ENCODE results near the gene ADAMTS9.
A peak's percentile ranks its signal among the peaks of the same experiment; 100 is the strongest.

Gene ADAMTS9

GRCh38 chr3:64651741-64652241 lies 36.0 kb downstream of the ADAMTS9 start:
- DNase-seq (ENCODE audit: low spot score) = no peak

- DNase-seq (ENCODE audit: low spot score) = no peak
Measured at GRCh38 chr3:64651303-64651702, 36.5 kb downstream of the ADAMTS9 start.

- no peak for DNase-seq (ENCODE audit: low spot score)
Measured at GRCh38 chr3:64650715-64651114, 37.1 kb downstream of the ADAMTS9 start.

DNA sequence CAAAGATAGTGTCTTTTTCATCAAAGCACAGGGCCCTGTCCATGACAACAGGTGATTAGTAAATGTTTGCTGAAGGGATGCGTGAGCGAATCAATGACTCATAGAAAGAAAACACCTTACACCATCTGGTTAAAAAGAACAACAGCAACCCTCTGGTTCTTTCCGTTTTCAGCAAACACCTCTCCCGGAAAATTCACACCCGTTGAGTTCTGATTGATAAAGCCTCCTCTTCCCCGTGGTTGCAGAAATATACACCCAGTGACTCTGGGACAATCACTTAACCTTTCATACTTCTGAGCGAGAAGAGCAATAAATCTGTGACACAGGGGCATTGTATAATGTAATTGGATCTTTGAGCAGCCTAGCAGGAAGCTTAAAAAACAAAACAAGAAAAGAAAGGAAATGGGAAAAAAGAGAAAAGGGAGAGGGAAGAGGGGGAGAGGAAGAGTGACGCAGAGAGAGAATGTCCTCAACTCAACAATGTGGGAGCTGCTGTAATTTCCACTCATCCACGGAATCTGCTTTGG lies 37.6 kb downstream of the ADAMTS9 start:
- DNase-seq (ENCODE audit: low spot score) = peak; percentile 19

GRCh38 chr3:64648927-64649906 lies 38.6 kb downstream of the ADAMTS9 start:
- DNase-seq (ENCODE audit: low spot score) = no peak

DNA sequence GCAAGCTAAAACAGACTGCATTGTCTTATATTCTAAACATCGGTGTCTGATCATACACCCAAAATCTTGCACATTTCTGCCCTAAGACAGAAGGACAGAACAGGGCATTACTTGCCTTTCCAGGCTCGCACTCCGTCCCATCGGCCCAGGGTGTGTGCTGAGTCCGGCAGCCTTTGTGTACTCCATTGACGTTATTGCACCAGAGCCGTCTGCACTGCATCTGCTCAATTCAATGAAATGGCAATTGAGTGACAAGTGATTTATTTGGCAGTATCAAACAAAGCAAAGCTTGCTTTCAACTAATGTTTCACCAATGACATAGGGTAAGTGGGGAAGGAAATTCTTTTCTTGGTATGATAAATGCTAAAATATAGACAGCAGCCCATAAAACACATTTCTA lies 40.0 kb downstream of the ADAMTS9 start:
- DNase-seq (ENCODE audit: low spot score) = no peak

GRCh38 chr3:64645243-64645642 lies 42.6 kb downstream of the ADAMTS9 start:
- no peak for DNase-seq (ENCODE audit: low spot score)

- DNase-seq (ENCODE audit: low spot score) = no peak
Measured at GRCh38 chr3:64644483-64644882, 43.3 kb downstream of the ADAMTS9 start.

- DNase-seq (ENCODE audit: low spot score) = no peak
Measured at GRCh38 chr3:64642327-64643151, 45.3 kb downstream of the ADAMTS9 start.

DNA sequence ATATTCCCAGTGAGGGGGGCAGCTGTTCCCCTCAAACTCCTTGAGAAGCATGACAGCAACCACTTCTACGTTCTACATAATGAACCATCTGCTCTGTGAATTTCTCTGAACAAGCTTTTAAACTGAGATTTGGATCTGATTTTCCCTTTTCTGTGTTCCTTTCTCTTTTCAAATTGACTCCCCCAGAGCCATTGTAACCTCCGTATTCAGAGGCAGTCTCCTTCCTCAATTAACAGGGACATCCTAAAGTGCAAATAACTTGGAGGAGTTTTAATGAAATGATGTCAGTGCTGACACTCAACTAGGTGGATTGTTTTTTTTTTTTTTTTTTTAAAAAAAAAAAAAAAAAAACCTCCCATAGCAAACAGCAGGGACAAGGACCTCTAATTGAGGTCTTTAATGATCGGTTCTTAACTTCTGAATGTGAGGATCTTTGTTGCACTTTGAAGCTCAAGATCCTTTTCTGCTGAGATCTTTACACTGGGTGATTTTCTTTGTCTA lies 48.8 kb downstream of the ADAMTS9 start:
- DNase-seq (ENCODE audit: low spot score) = no peak

- no peak for DNase-seq (ENCODE audit: low spot score)
Measured at GRCh38 chr3:64638511-64638910, 49.3 kb downstream of the ADAMTS9 start.

DNA sequence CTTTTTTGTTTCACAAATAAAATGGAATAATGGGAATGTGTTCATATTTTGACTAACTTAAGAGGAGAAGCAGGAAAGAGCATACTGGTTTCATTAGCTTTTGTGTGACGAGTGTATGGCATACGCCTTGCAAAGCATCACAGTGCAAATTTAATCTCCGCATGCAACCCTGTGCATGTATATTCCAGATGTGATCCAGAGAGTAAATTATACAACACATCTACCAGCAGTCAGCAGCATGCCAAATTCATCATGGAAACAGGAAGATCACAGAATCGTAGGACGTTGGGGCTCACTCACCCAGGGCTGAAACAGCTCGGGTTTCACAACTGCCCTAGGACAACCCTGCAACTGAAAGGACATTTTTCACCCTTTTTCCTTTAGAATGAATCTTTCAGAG lies 53.4 kb downstream of the ADAMTS9 start:
- no peak for DNase-seq (ENCODE audit: low spot score)

- DNase-seq (ENCODE audit: low spot score) = no peak
Measured at GRCh38 chr3:64631951-64632350, 55.8 kb downstream of the ADAMTS9 start.

- no peak for DNase-seq (ENCODE audit: low spot score)
Measured at GRCh38 chr3:64627471-64628321, 60.1 kb downstream of the ADAMTS9 start.

DNA sequence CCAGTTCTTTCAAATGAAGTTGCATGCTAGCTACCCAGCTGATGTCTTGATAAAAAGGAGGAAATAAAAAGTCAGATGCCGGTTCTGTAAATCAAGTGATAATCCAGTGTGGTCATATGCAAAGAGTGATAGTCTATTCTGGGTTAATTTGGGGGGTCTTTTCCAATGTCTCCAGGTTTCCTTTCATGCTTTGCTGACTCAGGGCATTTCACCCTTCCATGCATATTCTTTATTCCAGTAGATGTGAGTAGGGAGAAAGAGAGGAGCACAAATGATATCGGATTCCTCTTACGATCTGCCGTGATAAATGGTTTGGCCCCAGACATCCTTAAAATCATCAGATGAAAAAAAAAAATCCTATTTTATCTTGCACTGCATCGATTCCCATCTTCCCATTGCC lies 60.8 kb downstream of the ADAMTS9 start:
- DNase-seq (ENCODE audit: low spot score) = no peak

DNA sequence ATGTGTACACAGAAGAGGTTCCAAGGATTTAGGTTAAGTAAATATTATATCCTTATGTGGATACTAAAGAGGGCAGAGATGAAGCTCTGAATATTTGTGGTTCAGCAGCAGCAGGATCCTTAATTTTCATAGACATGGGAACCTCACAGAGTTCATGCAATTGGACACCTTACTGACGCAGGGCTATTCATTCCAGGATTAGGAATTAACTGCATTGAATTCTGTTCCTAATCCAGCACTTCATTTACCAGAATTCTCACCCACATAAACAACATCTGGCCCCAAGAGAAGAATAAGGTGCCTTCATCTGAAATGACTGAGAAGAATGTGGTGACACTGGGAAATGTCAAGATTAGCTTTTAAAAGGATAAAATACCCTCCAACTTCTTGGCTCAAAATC lies 62.4 kb downstream of the ADAMTS9 start:
- DNase-seq (ENCODE audit: low spot score) = no peak

DNA sequence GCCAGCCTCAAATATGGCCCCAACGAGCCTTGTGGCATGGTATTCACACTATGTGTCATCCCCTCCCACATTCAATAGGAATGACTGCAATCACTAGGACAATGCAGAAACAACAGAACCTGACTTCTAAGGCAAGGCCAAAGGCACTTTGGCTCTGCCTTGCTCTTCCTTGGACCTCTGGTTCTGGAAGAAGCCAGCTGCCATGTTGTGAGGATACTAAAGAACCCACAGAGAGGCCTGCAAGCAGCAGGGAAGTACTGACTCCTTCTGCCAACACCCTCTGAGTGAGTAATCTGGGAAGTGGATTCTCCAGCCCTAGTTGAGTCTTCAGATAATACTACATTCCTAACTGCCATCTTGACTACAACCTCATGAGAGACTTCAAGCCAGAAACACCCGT lies 64.7 kb downstream of the ADAMTS9 start:
- DNase-seq (ENCODE audit: low spot score) = no peak

- DNase-seq (ENCODE audit: low spot score) = no peak
Measured at GRCh38 chr3:64621726-64622395, 65.9 kb downstream of the ADAMTS9 start.

DNA sequence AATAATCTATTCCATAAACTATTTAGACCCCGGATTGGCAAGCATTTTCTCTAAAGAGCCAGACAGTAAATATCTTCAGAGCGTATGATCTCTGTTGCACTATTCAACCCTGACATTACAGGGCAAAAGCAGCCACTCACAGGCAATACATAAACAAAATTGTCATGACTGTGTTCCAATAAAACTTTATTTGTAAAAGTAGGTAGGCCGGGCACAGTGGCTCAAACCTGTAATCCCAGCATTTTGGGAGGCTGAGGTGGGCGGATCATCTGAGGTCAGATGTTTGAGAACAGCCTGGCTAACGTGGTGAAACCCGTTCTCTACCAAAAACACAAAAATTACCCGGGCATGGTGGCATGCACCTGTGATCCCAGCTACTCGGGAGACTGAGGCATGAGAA lies 66.5 kb downstream of the ADAMTS9 start:
- DNase-seq (ENCODE audit: low spot score) = no peak

GRCh38 chr3:64620020-64620419 lies 67.8 kb downstream of the ADAMTS9 start:
- no peak for DNase-seq (ENCODE audit: low spot score)

GRCh38 chr3:64619216-64619615 lies 68.6 kb downstream of the ADAMTS9 start:
- DNase-seq (ENCODE audit: low spot score) = no peak
